Measurements from ENCODE around the gene IL10RB.

IL10RB gene

GRCh38 chr21:33302055-33302454 lies 35.9 kb downstream of the IL10RB start:
- no peak for TF ChIP-seq CTCF (IDR thresholded peaks at IDR 0.05)

- TF ChIP-seq CTCF (IDR thresholded peaks at IDR 0.05) = no peak
Observed at GRCh38 chr21:33302796-33303195, 36.6 kb downstream of the IL10RB start.

DNA sequence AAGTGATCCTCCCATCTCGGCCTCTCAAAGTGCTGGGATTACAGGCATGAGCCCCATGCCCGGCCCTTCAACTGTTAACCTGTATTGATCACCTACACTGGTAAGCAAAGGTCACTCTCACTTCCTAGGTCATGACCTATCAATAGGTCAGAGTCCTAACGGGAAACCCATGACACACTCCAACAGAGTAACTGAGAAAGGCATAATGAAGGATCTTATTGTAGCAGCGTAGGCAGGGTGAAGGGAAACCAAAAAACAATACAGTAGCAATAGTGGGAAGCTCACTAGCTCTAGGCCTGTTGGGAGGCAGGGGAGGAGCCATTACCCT lies 39.1 kb downstream of the IL10RB start:
- TF ChIP-seq CTCF (IDR thresholded peaks at IDR 0.05) = no peak

GRCh38 chr21:33305938-33306337 lies 39.8 kb downstream of the IL10RB start:
- TF ChIP-seq CTCF (IDR thresholded peaks at IDR 0.05) = no peak

- TF ChIP-seq CTCF (IDR thresholded peaks at IDR 0.05) = no peak
Observed at GRCh38 chr21:33308586-33309490, 42.7 kb downstream of the IL10RB start.

- TF ChIP-seq CTCF (IDR thresholded peaks at IDR 0.05) = no peak
Observed at GRCh38 chr21:33309778-33310177, 43.6 kb downstream of the IL10RB start.

DNA sequence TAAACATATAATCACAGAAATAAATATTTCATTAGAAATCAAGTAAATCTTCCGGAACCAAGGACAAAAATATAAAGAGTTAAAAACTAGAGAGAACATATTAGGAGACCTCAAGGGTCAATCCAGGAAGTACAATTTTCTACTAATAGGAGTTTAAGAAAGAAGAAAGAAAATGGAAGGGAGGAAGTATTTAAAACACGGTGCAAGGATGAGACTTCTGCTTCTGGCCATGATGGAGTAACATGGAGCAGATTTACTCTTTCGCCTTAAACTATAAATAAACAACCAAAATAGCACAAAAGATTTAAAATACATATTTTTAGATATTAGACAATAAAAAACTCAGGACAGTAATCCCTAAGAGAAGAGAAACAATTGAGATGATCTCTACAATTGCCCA lies 46.0 kb downstream of the IL10RB start:
- no peak for TF ChIP-seq CTCF (IDR thresholded peaks at IDR 0.05)

DNA sequence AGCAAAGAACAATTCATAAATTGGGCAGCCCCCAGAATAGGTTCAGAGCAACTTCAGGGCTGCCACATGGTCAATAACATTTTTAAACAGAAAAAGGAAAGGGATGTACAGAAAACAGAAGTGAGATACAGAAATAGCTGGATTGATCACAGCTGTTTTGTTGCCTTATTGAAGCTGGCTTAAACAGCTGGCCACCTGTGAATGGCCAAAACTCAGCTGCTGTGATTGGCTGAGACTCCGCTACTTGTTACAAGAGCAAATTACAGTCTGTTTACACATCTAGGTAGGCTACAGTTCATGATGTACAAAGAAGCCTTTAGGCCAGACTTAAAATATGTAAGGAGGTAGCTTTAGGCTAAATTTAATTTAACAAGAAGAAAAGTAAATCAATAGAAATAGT lies 47.0 kb downstream of the IL10RB start:
- TF ChIP-seq CTCF (IDR thresholded peaks at IDR 0.05) = no peak

All from LNCAP (cell line).